ENCODE results near the gene KIF1B. TPM values are rescaled to one million over a fixed set of nuclear protein-coding genes. Genes with fewer than 3 reads are reported as not detected.

Gene KIF1B
- total and polyA plus RNA-seq, 10 of the 15 experiments (the other 5 are each of a cell fraction or from before 2014, with no cell fraction given): 2.1 to 16.5 (median 8.7) TPM

DNA sequence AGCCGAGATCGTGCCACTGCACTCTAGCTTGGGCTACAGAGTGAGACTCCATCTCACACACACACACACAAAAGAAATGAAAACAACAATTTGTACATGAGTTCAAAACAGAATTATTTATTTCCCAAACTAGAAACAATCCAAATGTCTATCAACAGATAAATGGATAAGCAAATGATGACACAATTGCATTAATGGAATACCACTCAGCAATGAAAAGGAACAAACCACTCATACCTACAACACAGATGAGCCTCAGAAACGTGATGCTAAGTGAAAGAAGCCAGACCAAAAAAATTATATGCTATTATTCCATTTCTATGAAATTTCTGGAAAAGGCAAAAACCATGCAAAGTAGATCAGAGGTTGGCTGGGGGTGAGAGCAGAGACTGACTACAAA is 186.5 kb downstream of the KIF1B start:
- in situ Hi-C loops (cut with MboI): no loop called here
- ATAC-seq: no peak
- H3K9me3 ChIP-seq (replicated peaks; ENCODE audit: control insufficient read depth, insufficient read depth, low read length): no peaks in the 10 kb centered on the region

More for the DNA sequence above, 186.5 kb downstream of the KIF1B start:
- Histone ChIP-seq H3K36me3 (ENCODE audit: control insufficient read depth in 2 of 2, insufficient read depth in 2 of 2, low read length in 1 of 2) (peaks cover 0 to 4% of the 10 kb centered on the region in 2 experiments; a peak in 1 of 4 replicates), H3K27me3 (replicated peaks in 1 of 2; ENCODE audit: control insufficient read depth in 2 of 2, insufficient read depth in 2 of 2, low read length in 1 of 2) (no peaks in the 10 kb centered on the region), H3K27ac (ENCODE audit: control insufficient read depth, insufficient read depth) (no peak overlapping the region), H3K4me1 (ENCODE audit: control insufficient read depth, insufficient read depth, low read length) (peaks cover 6% of the 10 kb centered on the region), H3K79me2 (ENCODE audit: control insufficient read depth, insufficient read depth, low read length) (peaks cover 19% of the 10 kb centered on the region), H3K9ac (ENCODE audit: control insufficient read depth, insufficient read depth, low read length) (no peak overlapping the region), H2AFZ (ENCODE audit: control insufficient read depth, low read depth, low read length) (no peak overlapping the region), H3K4me3 (no peak overlapping the region), H4K20me1 (ENCODE audit: control insufficient read depth, insufficient read depth) (no peaks in the 10 kb centered on the region), H3K4me2 (ENCODE audit: control insufficient read depth, insufficient read depth) (no peak overlapping the region)
- RAD21 ChIA-PET (ENCODE audit: unreplicated experiment): no interaction called here
- CTCF ChIA-PET: interaction anchor here (1.1 kb wide), 1 partner anchor 9 kb away, joined by 3 read pairs; no protein-coding TSS in a partner anchor
- WGBS (ENCODE audit: insufficient coverage, insufficient replicate concordance, low lambda C conversion rate, missing lambda C conversion rate): 79% methylated on average over 3 of the region's 3 CpGs
- BruUV-seq (replicated peaks): no TSS peak
- SMC1A ChIA-PET (ENCODE audit: uncharacterized antibody, unreplicated experiment): no interaction called here
- POLR2A ChIA-PET: no interaction called here
- DNase-seq (ENCODE audit: low read depth, low spot score) (no peak), FAIRE-seq (no peak)
- intact Hi-C loops (cut with micrococcal nuclease; ENCODE audit: unreplicated experiment): no loop called here
- TF ChIP-seq, protein P1, sequence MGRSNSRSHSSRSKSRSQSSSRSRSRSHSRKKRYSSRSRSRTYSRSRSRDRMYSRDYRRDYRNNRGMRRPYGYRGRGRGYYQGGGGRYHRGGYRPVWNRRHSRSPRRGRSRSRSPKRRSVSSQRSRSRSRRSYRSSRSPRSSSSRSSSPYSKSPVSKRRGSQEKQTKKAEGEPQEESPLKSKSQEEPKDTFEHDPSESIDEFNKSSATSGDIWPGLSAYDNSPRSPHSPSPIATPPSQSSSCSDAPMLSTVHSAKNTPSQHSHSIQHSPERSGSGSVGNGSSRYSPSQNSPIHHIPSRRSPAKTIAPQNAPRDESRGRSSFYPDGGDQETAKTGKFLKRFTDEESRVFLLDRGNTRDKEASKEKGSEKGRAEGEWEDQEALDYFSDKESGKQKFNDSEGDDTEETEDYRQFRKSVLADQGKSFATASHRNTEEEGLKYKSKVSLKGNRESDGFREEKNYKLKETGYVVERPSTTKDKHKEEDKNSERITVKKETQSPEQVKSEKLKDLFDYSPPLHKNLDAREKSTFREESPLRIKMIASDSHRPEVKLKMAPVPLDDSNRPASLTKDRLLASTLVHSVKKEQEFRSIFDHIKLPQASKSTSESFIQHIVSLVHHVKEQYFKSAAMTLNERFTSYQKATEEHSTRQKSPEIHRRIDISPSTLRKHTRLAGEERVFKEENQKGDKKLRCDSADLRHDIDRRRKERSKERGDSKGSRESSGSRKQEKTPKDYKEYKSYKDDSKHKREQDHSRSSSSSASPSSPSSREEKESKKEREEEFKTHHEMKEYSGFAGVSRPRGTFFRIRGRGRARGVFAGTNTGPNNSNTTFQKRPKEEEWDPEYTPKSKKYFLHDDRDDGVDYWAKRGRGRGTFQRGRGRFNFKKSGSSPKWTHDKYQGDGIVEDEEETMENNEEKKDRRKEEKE (IDR thresholded peaks at IDR 0.05): no peak
- TF ChIP-seq NFIC (IDR thresholded peaks at IDR 0.05; ENCODE audit: low read depth, low read length) (no peak), SREBF2 (IDR thresholded peaks at IDR 0.05; ENCODE audit: low read length) (no peak), JUND (IDR thresholded peaks at IDR 0.05; ENCODE audit: low read depth, low read length) (no peak), IRF4 (IDR thresholded peaks at IDR 0.05; ENCODE audit: low read depth, low read length) (no peak), BCL11A (IDR thresholded peaks at IDR 0.05; ENCODE audit: low read depth, low read length) (no peak), GABPA (IDR thresholded peaks at IDR 0.05; ENCODE audit: low read depth) (no peak), POLR2AphosphoS2 (IDR thresholded peaks at IDR 0.05; ENCODE audit: low read depth, low read length) (no peak), SMC3 (IDR thresholded peaks at IDR 0.05; ENCODE audit: borderline replicate concordance, low read length) (no peak), SPI1 (IDR thresholded peaks at IDR 0.05; ENCODE audit: borderline replicate concordance, insufficient read depth, low read depth, low read length) (no peak), NBN (IDR thresholded peaks at IDR 0.05) (no peak), TCF3 (IDR thresholded peaks at IDR 0.05; ENCODE audit: borderline replicate concordance, insufficient read depth, low read depth, low read length) (no peak), NRF1 (conservative IDR thresholded peaks at IDR 0.05; ENCODE audit: low read depth, low read length) (no peak), POLR2AphosphoS5 (IDR thresholded peaks at IDR 0.05; ENCODE audit: low read length) (no peak), ZNF622 (IDR thresholded peaks at IDR 0.05) (no peak)
- TF ChIP-seq, protein P2, sequence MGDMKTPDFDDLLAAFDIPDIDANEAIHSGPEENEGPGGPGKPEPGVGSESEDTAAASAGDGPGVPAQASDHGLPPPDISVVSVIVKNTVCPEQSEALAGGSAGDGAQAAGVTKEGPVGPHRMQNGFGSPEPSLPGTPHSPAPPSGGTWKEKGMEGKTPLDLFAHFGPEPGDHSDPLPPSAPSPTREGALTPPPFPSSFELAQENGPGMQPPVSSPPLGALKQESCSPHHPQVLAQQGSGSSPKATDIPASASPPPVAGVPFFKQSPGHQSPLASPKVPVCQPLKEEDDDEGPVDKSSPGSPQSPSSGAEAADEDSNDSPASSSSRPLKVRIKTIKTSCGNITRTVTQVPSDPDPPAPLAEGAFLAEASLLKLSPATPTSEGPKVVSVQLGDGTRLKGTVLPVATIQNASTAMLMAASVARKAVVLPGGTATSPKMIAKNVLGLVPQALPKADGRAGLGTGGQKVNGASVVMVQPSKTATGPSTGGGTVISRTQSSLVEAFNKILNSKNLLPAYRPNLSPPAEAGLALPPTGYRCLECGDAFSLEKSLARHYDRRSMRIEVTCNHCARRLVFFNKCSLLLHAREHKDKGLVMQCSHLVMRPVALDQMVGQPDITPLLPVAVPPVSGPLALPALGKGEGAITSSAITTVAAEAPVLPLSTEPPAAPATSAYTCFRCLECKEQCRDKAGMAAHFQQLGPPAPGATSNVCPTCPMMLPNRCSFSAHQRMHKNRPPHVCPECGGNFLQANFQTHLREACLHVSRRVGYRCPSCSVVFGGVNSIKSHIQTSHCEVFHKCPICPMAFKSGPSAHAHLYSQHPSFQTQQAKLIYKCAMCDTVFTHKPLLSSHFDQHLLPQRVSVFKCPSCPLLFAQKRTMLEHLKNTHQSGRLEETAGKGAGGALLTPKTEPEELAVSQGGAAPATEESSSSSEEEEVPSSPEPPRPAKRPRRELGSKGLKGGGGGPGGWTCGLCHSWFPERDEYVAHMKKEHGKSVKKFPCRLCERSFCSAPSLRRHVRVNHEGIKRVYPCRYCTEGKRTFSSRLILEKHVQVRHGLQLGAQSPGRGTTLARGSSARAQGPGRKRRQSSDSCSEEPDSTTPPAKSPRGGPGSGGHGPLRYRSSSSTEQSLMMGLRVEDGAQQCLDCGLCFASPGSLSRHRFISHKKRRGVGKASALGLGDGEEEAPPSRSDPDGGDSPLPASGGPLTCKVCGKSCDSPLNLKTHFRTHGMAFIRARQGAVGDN (IDR thresholded peaks at IDR 0.05): no peak
